ENCODE results near the gene OSBPL2.

Gene OSBPL2

GRCh38 chr20:62316331-62317166 is 78.2 kb downstream of the OSBPL2 start:
- DNase-seq = no peak

GRCh38 chr20:62317167-62317655 is 78.9 kb downstream of the OSBPL2 start:
- no peak for DNase-seq

GRCh38 chr20:62318400-62319345 is 80.4 kb downstream of the OSBPL2 start:
- DNase-seq = no peak

GRCh38 chr20:62319346-62319909 is 81.1 kb downstream of the OSBPL2 start:
- no peak for DNase-seq

- DNase-seq = no peak
These were observed 82.4 kb downstream of the OSBPL2 start for GRCh38 chr20:62320581-62321354.

- DNase-seq = no peak
These were observed 83.2 kb downstream of the OSBPL2 start for GRCh38 chr20:62321521-62321948.

- no peak for DNase-seq
These were observed 83.7 kb downstream of the OSBPL2 start for GRCh38 chr20:62321975-62322374.

GRCh38 chr20:62322492-62323041 is 84.2 kb downstream of the OSBPL2 start:
- DNase-seq = no peak

- DNase-seq = no peak
These were observed 85.0 kb downstream of the OSBPL2 start for GRCh38 chr20:62323146-62323979.

- no peak for DNase-seq
These were observed 85.9 kb downstream of the OSBPL2 start for GRCh38 chr20:62323980-62324906.

- DNase-seq = no peak
These were observed 87.0 kb downstream of the OSBPL2 start for GRCh38 chr20:62325172-62325905.

GRCh38 chr20:62326559-62326958 is 88.2 kb downstream of the OSBPL2 start:
- DNase-seq = no peak

GRCh38 chr20:62326959-62327725 is 88.8 kb downstream of the OSBPL2 start:
- no peak for DNase-seq

- no peak for DNase-seq
These were observed 89.6 kb downstream of the OSBPL2 start for GRCh38 chr20:62327726-62328495.

GRCh38 chr20:62328684-62329388 is 90.5 kb downstream of the OSBPL2 start:
- DNase-seq = no peak

GRCh38 chr20:62329389-62330377 is 91.4 kb downstream of the OSBPL2 start:
- no peak for DNase-seq
